Left cardiac atrium (tissue), 4 donors: Measurements from ENCODE around the gene PLA2G4A. TPM values are rescaled to one million over a fixed set of nuclear protein-coding genes. Genes with fewer than 3 reads are reported as not detected.

Experiments
- ATAC-seq, 2 donors: fragments of 200-7000 bp; cut with Tn5 transposase; one replicate each; pipeline ENCODE4 v1.9.1; 2020; ENCODE audit warnings: mild to moderate bottlenecking in 2 of 2, moderate library complexity in 2 of 2
- DNase-seq: peaks from one replicate; pipeline ENCODE4 v3.0.0-alpha.2; 2020
- intact Hi-C, 2 donors: fragments of 100-400 bp; cut with DNase I; formaldehyde crosslinking; loops; one replicate each; pipeline versions ENCODE4 v1.14.1 to v1.15.1; 2022 to 2023
- total RNA-seq, 2 donors: library from RNA; stranded (reverse); fragmentation: NEBNext Ultra II Directional; extraction: Animal tissue kit (Norgen Biotek cat#: 25700); gene quantifications; one replicate each; pipeline ENCODE4 v1.2.1, GENCODE V29; 2021
- donor health status: DM: no; HTN: yes; CAD: no.
- donor health status: DM: no; HTN: yes; CAD: no; lungs with severe emphysema.
- donor health status: DM: yes; HTN: yes; CAD: no.
- donor health status: Dilated cardiomyopathy.

Gene PLA2G4A
- total RNA-seq, 2 donors from 2014 or later: 6.7 to 7.8 TPM

GRCh38 chr1:187037973-187038553, 209.3 kb downstream of the PLA2G4A start:
- DNase-seq (no peak), ATAC-seq (no peak)
- intact Hi-C loops: no loop called here

Other genes with a start within 250 kb of the PLA2G4A start
- 1 to 10 TPM; 1.4 to 4.6 TPM for gene PTGS2, start 148.5 kb upstream of the PLA2G4A start, total RNA-seq